ENCODE measurements around the gene DGKD.

DNA sequence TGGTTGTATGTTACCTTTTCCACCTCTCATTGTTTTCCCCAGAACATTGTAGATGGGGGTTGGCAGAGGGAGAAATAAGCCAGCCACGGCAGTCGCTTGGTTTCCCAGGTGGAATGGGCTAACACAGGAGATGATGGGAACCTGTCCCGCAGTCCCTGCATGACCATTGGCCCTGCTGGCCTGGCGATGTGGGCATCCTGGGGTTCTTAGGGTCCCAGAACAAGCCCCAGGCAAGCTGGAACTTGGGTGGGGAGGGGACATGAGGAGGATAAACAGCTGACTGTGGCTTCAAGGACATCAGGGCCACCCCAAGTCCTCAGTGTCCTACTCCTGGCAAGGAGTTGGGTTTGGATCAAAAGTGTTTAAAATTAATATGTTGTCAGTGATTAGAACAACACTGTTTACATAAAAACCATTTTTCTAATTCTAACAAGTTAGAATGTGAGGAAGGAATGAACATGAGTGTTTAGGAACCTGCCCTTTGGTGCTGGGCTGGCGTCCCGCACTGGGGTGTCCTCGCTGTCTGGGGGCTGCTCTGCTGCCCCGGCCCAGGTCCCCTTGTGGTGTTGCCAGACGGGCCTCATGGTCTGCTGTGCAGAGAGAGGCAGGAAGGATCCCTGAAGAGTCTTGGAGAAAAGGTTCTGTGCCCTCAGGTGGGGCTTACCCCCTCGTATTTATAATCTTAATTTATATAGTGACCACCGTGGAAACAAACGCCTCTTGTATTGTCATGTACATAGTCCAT lies 117.2 kb downstream of the DGKD start:
- no peak for TF ChIP-seq ZNF217 (IDR thresholded peaks at IDR 0.05)
- TF ChIP-seq CHD1 (IDR thresholded peaks at IDR 0.05; ENCODE audit: low read depth, low read length), result no peak
- no peak for TF ChIP-seq JUND (IDR thresholded peaks at IDR 0.05; ENCODE audit: low read depth, low read length)
- no peak for TF ChIP-seq POLR2A (IDR thresholded peaks at IDR 0.05; ENCODE audit: low read depth, low read length)
- no peak for TF ChIP-seq PML (IDR thresholded peaks at IDR 0.05; ENCODE audit: low read length)
